HEK293 (cell line): Measurements from ENCODE around the gene HSPB8.

Experiments
- GLI2 ChIP-seq: fragments of 450-650 bp; formaldehyde crosslinking; IDR thresholded peaks from 2 replicates; pipeline ENCODE4; 2017; ENCODE audit warnings: missing biosample characterization, missing genetic modification characterization, low read depth, borderline replicate concordance
- HOXC10 ChIP-seq: sonication (generic); formaldehyde crosslinking; IDR thresholded peaks from 2 replicates; pipeline ENCODE4 v1.8.1; 2023; ENCODE audit warnings: mild to moderate bottlenecking, missing genetic modification reagents
- KLF10 ChIP-seq: fragments of 450-650 bp; IDR thresholded peaks from 2 replicates; pipeline ENCODE4 v1.5.1; 2018; ENCODE audit warnings: missing biosample characterization, mild to moderate bottlenecking, missing genetic modification characterization
- KLF8 ChIP-seq: fragments of 450-650 bp; formaldehyde crosslinking; IDR thresholded peaks from 2 replicates; pipeline ENCODE4 v1.5.1; 2016; ENCODE audit warnings: missing biosample characterization, missing genetic modification characterization
- TRIM28 ChIP-seq: IDR thresholded peaks from 2 replicates; pipeline ENCODE4 v1.6.1; 2011; ENCODE audit warnings: low read length, control low read depth, borderline replicate concordance
- ZEB2 ChIP-seq: fragments of 450-650 bp; formaldehyde crosslinking; IDR thresholded peaks from 2 replicates; pipeline ENCODE4 v1.5.1; 2016; ENCODE audit warnings: missing biosample characterization, missing genetic modification characterization
- ZNF140 ChIP-seq: fragments of 450-650 bp; formaldehyde crosslinking; IDR thresholded peaks from 2 replicates; pipeline ENCODE4 v1.5.1; 2016; ENCODE audit warnings: missing biosample characterization, missing genetic modification characterization
- ZNF146 ChIP-seq: fragments of 450-650 bp; formaldehyde crosslinking; IDR thresholded peaks from 2 replicates; pipeline ENCODE4 v1.5.1; 2016; ENCODE audit warnings: missing biosample characterization, missing genetic modification characterization
- ZNF211 ChIP-seq: fragments of 450-650 bp; formaldehyde crosslinking; IDR thresholded peaks from 2 replicates; pipeline ENCODE4 v1.5.1; 2016; ENCODE audit warnings: low read depth, missing biosample characterization, missing genetic modification characterization
- ZNF324 ChIP-seq: fragments of 450-650 bp; formaldehyde crosslinking; IDR thresholded peaks from 2 replicates; pipeline ENCODE4 v1.5.1; 2016; ENCODE audit warnings: missing biosample characterization, missing genetic modification characterization
- ZNF335 ChIP-seq: fragments of 450-650 bp; formaldehyde crosslinking; conservative IDR thresholded peaks from 2 replicates; pipeline ENCODE4 v1.5.1; 2016; ENCODE audit warnings: missing biosample characterization, missing genetic modification characterization
- ZNF341 ChIP-seq: fragments of 450-650 bp; formaldehyde crosslinking; IDR thresholded peaks from 2 replicates; pipeline ENCODE4; 2016; ENCODE audit warnings: low read depth, missing biosample characterization, missing genetic modification characterization
- ZNF354C ChIP-seq: fragments of 450-650 bp; formaldehyde crosslinking; IDR thresholded peaks from 2 replicates; pipeline ENCODE4 v1.5.1; 2016; ENCODE audit warnings: missing biosample characterization, missing genetic modification characterization, low read depth, borderline replicate concordance
- ZNF37A ChIP-seq: fragments of 450-650 bp; IDR thresholded peaks from 2 replicates; pipeline ENCODE4 v1.5.1; 2018; ENCODE audit warnings: missing biosample characterization, missing genetic modification characterization
- ZNF514 ChIP-seq: fragments of 450-650 bp; formaldehyde crosslinking; IDR thresholded peaks from 2 replicates; pipeline ENCODE4 v1.5.1; 2016; ENCODE audit warnings: missing biosample characterization, missing genetic modification characterization
- ZNF571 ChIP-seq: fragments of 450-650 bp; formaldehyde crosslinking; IDR thresholded peaks from 2 replicates; pipeline ENCODE4 v1.5.0; 2017; ENCODE audit warnings: missing biosample characterization, missing genetic modification characterization
- ZNF621 ChIP-seq: fragments of 450-650 bp; formaldehyde crosslinking; IDR thresholded peaks from 2 replicates; pipeline ENCODE4 v1.5.1; 2017; ENCODE audit warnings: missing biosample characterization, missing genetic modification characterization
- ZNF623 ChIP-seq: fragments of 450-650 bp; formaldehyde crosslinking; IDR thresholded peaks from 2 replicates; pipeline ENCODE4 v1.5.1; 2016; ENCODE audit warnings: missing biosample characterization, missing genetic modification characterization
- ZNF645 ChIP-seq: fragments of 450-650 bp; formaldehyde crosslinking; IDR thresholded peaks from 2 replicates; pipeline ENCODE4; 2016; ENCODE audit warnings: missing biosample characterization, missing genetic modification characterization
- ZNF701 ChIP-seq: fragments of 450-650 bp; formaldehyde crosslinking; IDR thresholded peaks from 2 replicates; pipeline ENCODE4 v1.5.1; 2016; ENCODE audit warnings: missing biosample characterization, missing genetic modification characterization
- ZNF76 ChIP-seq: fragments of 450-650 bp; formaldehyde crosslinking; IDR thresholded peaks from 2 replicates; pipeline ENCODE4; 2016; ENCODE audit warnings: low read depth, missing biosample characterization, missing genetic modification characterization, borderline replicate concordance
- TF ChIP-seq, protein P1 (sequence below): fragments of 450-650 bp; formaldehyde crosslinking; IDR thresholded peaks from 2 replicates; pipeline ENCODE4 v1.5.1; 2016; ENCODE audit warnings: missing biosample characterization, missing genetic modification characterization
- TF ChIP-seq, protein P2 (sequence below): fragments of 450-650 bp; formaldehyde crosslinking; IDR thresholded peaks from 2 replicates; pipeline ENCODE4 v1.5.1; 2016; ENCODE audit warnings: missing biosample characterization, missing genetic modification characterization
- TF ChIP-seq, protein P3 (sequence below): fragments of 450-650 bp; formaldehyde crosslinking; IDR thresholded peaks from 2 replicates; pipeline ENCODE4 v1.5.1; 2016; ENCODE audit warnings: missing biosample characterization, missing genetic modification characterization
- TF ChIP-seq, protein P4 (sequence below): IDR thresholded peaks from 2 replicates; pipeline ENCODE4 v1.6.1; 2011; ENCODE audit warnings: mild to moderate bottlenecking, low read depth, low read length, borderline replicate concordance
- TF ChIP-seq, protein P5 (sequence below): fragments of 450-650 bp; formaldehyde crosslinking; IDR thresholded peaks from 2 replicates; pipeline ENCODE4 v1.5.1; 2016; ENCODE audit warnings: missing biosample characterization, missing genetic modification characterization
- TF ChIP-seq, protein P6 (sequence below): fragments of 450-650 bp; formaldehyde crosslinking; IDR thresholded peaks from 2 replicates; pipeline ENCODE4 v1.5.0; 2017; ENCODE audit warnings: missing biosample characterization, missing genetic modification characterization, borderline replicate concordance

HSPB8 gene

GRCh38 chr12:119176267-119177055 lies 2.3 kb upstream of the HSPB8 start (continued):
- TF ChIP-seq, protein P1, sequence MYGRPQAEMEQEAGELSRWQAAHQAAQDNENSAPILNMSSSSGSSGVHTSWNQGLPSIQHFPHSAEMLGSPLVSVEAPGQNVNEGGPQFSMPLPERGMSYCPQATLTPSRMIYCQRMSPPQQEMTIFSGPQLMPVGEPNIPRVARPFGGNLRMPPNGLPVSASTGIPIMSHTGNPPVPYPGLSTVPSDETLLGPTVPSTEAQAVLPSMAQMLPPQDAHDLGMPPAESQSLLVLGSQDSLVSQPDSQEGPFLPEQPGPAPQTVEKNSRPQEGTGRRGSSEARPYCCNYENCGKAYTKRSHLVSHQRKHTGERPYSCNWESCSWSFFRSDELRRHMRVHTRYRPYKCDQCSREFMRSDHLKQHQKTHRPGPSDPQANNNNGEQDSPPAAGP, result peak; percentile 91
- TF ChIP-seq, protein P2, sequence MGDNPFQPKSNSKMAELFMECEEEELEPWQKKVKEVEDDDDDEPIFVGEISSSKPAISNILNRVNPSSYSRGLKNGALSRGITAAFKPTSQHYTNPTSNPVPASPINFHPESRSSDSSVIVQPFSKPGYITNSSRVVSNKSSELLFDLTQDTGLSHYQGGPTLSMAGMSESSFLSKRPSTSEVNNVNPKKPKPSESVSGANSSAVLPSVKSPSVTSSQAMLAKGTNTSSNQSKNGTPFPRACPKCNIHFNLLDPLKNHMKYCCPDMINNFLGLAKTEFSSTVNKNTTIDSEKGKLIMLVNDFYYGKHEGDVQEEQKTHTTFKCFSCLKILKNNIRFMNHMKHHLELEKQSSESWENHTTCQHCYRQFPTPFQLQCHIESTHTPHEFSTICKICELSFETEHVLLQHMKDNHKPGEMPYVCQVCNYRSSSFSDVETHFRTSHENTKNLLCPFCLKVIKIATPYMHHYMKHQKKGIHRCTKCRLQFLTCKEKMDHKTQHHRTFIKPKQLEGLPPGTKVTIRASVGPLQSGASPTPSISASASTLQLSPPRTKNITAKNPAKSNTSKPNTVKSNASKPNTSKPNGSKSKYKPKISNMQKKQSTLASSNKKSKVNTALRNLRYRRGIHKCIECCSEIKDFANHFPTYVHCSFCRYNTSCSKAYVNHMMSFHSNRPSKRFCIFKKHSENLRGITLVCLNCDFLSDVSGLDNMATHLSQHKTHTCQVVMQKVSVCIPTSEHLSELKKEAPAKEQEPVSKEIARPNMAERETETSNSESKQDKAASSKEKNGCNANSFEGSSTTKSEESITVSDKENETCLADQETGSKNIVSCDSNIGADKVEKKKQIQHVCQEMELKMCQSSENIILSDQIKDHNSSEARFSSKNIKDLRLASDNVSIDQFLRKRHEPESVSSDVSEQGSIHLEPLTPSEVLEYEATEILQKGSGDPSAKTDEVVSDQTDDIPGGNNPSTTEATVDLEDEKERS, result no peak; the same call in 1 of the 2 replicates
- no peak for TF ChIP-seq ZNF571 (tag by site-specific recombination)
- no peak for TF ChIP-seq ZNF621 (tag by site-specific recombination)
- no peak for TF ChIP-seq ZNF341 (tag by site-specific recombination)
- TF ChIP-seq ZNF701 (tag by site-specific recombination), result no peak
- TF ChIP-seq ZNF146 (tag by site-specific recombination), result no peak
- TF ChIP-seq, protein P3, sequence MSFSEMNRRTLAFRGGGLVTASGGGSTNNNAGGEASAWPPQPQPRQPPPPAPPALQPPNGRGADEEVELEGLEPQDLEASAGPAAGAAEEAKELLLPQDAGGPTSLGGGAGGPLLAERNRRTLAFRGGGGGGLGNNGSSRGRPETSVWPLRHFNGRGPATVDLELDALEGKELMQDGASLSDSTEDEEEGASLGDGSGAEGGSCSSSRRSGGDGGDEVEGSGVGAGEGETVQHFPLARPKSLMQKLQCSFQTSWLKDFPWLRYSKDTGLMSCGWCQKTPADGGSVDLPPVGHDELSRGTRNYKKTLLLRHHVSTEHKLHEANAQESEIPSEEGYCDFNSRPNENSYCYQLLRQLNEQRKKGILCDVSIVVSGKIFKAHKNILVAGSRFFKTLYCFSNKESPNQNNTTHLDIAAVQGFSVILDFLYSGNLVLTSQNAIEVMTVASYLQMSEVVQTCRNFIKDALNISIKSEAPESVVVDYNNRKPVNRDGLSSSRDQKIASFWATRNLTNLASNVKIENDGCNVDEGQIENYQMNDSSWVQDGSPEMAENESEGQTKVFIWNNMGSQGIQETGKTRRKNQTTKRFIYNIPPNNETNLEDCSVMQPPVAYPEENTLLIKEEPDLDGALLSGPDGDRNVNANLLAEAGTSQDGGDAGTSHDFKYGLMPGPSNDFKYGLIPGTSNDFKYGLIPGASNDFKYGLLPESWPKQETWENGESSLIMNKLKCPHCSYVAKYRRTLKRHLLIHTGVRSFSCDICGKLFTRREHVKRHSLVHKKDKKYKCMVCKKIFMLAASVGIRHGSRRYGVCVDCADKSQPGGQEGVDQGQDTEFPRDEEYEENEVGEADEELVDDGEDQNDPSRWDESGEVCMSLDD (tag by site-specific recombination), result peak; percentile 54; the same call in 1 of the 2 replicates
- TF ChIP-seq ZNF354C (tag by site-specific recombination), result no peak
- no peak for TF ChIP-seq TRIM28
- TF ChIP-seq, protein P4, sequence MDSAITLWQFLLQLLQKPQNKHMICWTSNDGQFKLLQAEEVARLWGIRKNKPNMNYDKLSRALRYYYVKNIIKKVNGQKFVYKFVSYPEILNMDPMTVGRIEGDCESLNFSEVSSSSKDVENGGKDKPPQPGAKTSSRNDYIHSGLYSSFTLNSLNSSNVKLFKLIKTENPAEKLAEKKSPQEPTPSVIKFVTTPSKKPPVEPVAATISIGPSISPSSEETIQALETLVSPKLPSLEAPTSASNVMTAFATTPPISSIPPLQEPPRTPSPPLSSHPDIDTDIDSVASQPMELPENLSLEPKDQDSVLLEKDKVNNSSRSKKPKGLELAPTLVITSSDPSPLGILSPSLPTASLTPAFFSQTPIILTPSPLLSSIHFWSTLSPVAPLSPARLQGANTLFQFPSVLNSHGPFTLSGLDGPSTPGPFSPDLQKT, result no peak
- TF ChIP-seq ZNF140 (tag by site-specific recombination), result no peak
- peak; percentile 85 for TF ChIP-seq ZEB2 (tag by site-specific recombination)
- no peak for TF ChIP-seq ZNF37A (tag by site-specific recombination)
- TF ChIP-seq ZNF645 (tag by site-specific recombination), result no peak
- TF ChIP-seq ZNF76 (tag by site-specific recombination), result no peak
- no peak for TF ChIP-seq KLF10
- TF ChIP-seq ZNF335 (tag by site-specific recombination), result peak; percentile 93
- TF ChIP-seq ZNF324 (tag by site-specific recombination), result peak; percentile 61; the same call in 1 of the 2 replicates
- TF ChIP-seq, protein P5, sequence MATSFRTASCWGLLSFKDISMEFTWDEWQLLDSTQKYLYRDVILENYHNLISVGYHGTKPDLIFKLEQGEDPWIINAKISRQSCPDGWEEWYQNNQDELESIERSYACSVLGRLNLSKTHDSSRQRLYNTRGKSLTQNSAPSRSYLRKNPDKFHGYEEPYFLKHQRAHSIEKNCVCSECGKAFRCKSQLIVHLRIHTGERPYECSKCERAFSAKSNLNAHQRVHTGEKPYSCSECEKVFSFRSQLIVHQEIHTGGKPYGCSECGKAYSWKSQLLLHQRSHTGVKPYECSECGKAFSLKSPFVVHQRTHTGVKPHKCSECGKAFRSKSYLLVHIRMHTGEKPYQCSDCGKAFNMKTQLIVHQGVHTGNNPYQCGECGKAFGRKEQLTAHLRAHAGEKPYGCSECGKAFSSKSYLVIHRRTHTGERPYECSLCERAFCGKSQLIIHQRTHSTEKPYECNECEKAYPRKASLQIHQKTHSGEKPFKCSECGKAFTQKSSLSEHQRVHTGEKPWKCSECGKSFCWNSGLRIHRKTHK (tag by site-specific recombination), result no peak
- TF ChIP-seq ZNF211, result no peak
- no peak for TF ChIP-seq ZNF623 (tag by site-specific recombination)
- TF ChIP-seq KLF8 (tag by site-specific recombination), result peak; percentile 75
- TF ChIP-seq, protein P6, sequence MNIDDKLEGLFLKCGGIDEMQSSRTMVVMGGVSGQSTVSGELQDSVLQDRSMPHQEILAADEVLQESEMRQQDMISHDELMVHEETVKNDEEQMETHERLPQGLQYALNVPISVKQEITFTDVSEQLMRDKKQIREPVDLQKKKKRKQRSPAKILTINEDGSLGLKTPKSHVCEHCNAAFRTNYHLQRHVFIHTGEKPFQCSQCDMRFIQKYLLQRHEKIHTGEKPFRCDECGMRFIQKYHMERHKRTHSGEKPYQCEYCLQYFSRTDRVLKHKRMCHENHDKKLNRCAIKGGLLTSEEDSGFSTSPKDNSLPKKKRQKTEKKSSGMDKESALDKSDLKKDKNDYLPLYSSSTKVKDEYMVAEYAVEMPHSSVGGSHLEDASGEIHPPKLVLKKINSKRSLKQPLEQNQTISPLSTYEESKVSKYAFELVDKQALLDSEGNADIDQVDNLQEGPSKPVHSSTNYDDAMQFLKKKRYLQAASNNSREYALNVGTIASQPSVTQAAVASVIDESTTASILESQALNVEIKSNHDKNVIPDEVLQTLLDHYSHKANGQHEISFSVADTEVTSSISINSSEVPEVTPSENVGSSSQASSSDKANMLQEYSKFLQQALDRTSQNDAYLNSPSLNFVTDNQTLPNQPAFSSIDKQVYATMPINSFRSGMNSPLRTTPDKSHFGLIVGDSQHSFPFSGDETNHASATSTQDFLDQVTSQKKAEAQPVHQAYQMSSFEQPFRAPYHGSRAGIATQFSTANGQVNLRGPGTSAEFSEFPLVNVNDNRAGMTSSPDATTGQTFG (tag by site-specific recombination), result no peak
- TF ChIP-seq HOXC10 (CRISPR knock-in tag), result no peak
- no peak for TF ChIP-seq GLI2 (tag by site-specific recombination)
- TF ChIP-seq ZNF514 (tag by site-specific recombination), result no peak
